Activated T-cell treated with anti-CD3 and anti-CD28 coated beads, Interleukin-2, amount 50 U/mL, for 1 hour (primary cell): ENCODE measurements around the gene L1CAM.

Experiments
- DNase-seq: peaks from one replicate; pipeline ENCODE4 v3.0.0-alpha.2; 2020

L1CAM gene, protein sequence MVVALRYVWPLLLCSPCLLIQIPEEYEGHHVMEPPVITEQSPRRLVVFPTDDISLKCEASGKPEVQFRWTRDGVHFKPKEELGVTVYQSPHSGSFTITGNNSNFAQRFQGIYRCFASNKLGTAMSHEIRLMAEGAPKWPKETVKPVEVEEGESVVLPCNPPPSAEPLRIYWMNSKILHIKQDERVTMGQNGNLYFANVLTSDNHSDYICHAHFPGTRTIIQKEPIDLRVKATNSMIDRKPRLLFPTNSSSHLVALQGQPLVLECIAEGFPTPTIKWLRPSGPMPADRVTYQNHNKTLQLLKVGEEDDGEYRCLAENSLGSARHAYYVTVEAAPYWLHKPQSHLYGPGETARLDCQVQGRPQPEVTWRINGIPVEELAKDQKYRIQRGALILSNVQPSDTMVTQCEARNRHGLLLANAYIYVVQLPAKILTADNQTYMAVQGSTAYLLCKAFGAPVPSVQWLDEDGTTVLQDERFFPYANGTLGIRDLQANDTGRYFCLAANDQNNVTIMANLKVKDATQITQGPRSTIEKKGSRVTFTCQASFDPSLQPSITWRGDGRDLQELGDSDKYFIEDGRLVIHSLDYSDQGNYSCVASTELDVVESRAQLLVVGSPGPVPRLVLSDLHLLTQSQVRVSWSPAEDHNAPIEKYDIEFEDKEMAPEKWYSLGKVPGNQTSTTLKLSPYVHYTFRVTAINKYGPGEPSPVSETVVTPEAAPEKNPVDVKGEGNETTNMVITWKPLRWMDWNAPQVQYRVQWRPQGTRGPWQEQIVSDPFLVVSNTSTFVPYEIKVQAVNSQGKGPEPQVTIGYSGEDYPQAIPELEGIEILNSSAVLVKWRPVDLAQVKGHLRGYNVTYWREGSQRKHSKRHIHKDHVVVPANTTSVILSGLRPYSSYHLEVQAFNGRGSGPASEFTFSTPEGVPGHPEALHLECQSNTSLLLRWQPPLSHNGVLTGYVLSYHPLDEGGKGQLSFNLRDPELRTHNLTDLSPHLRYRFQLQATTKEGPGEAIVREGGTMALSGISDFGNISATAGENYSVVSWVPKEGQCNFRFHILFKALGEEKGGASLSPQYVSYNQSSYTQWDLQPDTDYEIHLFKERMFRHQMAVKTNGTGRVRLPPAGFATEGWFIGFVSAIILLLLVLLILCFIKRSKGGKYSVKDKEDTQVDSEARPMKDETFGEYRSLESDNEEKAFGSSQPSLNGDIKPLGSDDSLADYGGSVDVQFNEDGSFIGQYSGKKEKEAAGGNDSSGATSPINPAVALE

DNA sequence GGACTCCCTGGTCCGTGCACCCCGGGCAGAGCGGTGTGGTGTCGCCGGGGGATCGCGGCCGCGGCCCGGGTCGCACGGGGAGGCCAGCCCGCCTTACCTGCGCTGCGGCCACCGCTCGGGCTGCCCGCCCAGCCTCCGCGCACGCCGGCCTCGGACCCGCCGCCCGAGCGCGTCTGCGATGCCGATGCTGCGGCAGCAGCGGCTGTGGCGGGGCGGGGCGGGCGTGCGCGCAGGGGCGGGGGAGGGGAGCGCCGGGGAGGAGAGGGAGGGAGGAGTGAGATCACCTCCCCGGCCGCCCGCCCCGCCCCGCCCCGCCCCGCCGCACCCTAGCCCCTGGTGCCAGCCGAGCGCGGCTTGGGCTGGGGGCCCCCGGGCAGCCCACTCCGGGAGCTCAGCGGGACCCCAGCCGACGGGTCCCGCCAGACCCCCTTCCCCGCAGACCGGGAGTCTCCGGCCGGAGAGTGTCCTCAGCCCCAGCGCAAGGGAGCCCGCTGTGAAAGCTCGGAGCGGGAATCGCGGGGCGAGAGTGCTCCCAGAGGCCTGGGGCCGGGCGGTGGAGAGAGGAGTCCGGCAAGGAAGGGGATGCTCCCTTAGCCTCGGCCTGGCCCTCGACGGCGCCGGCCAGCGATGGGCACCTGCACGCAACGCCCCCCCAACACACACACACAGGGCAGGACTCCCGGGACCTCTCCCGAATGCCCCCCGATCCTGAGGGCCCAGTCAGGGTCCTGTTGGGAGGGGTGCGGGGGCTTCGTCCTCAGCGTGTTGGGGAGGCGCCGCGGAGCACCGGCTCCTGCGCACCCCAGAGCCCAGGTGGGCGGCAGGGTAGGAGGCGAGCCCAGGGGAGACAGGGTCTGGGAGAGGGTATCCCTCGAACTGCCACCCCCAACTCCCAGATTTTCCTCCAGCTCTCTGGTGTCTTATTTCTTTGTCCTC is at the start of gene L1CAM:
Gene L1CAM, minus strand, starts transcription at position 206 of the 936 bp plus-strand sequence. CDS start 10,337 bp downstream, outside the sequence.
- DNase-seq, result no peak

DNA sequence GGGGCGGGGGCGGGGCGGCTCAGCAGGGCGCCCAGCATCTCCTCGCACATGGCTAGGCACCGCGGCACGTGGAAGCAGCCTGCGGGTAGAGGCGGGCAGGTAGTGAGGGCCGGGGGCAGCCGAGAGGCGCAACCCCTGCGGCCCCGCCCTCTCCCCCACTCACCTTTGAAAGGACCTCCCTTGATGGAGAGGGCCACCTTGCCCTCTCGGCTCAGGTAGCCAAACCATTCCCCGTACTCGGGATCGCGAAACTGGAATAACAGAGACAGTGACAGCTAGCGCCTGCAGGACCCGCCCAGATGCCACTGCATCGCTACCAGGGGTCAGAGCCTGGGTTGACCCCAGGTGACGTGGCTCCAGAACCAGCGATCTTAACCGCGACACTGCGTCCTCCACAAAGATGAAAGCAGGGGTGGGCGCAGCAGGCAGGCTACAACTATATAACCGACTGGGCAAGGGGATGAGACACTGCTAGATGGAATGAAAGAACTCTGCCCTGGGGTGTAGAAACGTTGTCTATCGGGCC is 49.4 kb upstream of the L1CAM start:
- DNase-seq, result no peak

DNA sequence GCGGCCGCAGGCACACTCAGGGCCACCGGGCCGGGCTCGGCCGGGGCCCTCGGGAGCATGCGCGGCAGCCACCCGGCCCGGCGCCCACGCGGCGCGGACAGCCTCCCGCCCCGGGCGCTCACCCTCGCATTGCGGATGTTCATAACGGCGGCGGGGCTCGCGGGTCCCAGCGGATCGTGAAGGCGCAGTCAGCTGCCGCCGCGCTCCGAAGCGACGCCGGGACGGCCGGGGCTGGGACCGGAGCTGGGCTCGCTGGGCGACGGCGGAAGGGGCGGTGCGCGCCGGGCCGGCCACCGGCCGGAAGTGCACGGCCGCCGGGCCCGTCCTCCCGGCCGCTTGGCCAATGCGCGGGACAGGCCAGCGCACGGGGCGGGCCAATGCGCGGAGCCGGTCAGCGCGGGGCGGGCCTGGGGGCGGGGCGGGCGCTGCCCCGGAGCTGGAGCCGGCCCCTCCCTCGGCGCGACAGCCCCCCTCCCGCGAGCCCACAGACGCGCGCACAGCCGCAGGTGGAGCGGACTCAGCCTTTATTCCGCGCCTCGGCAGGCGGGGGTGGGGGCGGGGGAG is 48.9 kb upstream of the L1CAM start, which contains the start of gene NAA10:
Gene NAA10, minus strand, starts transcription at position 276 of the 564 bp plus-strand sequence. Its CDS starts 133 bp downstream, at position 143.
- DNase-seq, result peak; percentile 62

DNA sequence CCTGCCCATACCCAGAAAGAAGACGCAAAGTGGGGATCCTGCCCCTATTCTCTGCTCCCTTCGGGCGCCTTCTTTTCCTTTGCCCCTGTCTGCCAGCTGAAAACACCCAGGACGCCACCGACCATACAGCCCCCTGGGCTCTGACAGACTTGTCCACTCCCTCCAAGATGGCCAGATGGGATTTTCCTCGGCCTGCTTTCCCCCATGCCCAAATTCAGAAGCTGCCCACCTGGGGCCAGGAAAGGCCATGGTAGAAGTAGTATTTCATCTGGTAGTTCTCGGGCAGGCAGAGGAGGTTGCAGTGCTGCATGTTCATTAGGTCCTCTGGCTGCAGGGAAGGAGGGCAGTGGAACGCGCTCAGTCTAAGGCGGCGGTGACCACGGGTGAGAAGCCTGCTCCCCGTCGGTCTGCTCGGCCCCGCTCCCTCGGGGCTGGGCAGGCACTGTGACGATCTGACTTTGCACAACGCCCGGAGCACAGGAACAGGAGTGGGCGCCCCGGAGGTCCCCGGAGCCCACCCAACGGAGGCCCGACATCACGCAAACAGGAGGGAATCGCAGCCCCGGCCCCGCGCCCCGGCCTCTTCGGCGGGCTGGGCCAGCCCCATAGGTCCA is 48.3 kb upstream of the L1CAM start:
- DNase-seq, result no peak

DNA sequence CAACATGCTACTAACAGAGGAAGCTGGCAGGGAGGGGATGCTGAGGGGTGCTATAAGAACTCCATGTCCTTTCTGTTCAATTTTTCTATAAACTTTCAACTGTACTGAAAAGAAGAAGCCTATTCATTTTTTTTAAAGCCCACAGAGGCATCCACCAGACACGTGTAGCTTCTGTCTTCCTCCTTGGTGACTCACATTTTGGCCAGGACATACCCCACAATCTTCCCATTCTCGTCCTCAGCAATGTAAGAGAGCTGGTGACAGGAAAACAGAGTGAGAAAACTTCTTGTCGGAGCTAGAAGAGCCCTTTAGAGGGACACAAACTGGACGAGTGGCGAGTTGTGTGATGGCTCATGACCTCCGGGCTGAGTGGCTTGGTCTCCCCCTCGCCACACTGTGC is 47.8 kb upstream of the L1CAM start:
- no peak for DNase-seq

DNA sequence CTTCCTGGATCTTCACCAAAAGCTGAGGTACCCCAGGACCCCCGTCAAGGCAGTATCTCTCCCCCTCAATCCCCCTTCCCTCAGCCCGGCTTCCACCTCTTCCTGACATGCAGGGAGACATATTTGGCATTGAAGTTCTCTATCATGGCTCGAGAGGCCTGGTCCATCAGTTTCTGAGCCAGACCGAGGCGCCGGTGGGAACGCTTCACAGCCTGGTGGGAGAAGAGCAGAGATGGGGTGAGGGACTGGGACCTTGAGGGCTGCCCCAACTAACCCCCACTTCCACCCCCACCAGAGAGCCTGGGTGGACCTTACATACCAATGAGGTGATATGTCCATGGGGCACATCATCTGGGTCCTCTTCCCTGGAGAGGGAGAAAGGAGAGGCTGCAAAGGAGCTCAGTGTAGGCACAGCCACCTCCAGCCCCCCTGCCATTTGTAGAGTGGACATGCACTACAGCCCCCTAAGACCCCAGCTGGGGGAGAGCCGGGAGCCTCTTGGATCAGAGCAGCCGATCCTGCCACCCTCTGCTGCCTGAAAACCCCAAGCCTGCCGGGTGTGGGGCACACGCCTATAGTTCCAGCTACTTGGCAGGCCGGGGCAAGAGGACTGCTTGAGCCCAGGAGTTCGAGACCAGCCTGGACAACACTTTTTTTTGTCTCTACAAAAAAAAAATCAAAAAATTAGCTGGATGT is 46.4 kb upstream of the L1CAM start:
- DNase-seq, result no peak

DNA sequence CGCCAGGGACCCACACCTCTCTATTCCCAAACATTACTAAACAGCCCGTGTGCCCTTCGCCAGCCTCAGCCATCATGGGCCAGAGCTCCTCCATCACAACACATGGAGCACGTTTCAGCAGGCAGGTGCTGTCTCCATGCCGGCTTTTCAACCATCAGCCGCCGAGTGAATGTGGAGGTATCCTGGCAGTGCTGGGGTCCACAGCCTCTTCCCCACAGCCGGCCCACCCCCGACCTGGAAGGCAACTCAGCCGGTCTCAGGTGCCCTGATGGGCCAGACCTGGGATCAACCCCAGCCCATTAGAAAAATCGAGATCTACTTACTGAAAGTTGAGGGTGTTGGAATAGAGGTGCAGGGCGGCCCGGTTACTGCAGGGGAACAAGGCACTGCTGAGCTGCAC is 45.8 kb upstream of the L1CAM start:
- no peak for DNase-seq

DNA sequence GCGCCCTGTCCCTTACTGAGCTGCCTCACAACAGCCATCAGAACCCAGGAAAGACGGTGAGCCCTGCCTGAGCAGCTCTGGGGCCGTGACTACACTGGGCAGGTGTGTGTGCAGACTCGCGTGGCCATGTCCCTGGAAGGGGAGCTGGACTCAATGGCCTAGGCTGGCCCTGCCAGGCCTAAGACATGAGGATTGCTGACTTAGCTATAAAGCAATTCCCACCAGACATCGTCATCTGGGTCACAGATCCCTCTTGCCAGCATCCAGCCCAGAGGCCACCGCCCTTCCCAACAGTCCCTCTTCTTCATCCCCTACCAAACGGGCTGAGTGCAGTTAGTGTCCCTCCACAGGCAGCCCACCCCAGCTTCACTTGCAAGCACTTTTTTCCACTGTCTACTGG is 45.2 kb upstream of the L1CAM start:
- DNase-seq, result no peak

DNA sequence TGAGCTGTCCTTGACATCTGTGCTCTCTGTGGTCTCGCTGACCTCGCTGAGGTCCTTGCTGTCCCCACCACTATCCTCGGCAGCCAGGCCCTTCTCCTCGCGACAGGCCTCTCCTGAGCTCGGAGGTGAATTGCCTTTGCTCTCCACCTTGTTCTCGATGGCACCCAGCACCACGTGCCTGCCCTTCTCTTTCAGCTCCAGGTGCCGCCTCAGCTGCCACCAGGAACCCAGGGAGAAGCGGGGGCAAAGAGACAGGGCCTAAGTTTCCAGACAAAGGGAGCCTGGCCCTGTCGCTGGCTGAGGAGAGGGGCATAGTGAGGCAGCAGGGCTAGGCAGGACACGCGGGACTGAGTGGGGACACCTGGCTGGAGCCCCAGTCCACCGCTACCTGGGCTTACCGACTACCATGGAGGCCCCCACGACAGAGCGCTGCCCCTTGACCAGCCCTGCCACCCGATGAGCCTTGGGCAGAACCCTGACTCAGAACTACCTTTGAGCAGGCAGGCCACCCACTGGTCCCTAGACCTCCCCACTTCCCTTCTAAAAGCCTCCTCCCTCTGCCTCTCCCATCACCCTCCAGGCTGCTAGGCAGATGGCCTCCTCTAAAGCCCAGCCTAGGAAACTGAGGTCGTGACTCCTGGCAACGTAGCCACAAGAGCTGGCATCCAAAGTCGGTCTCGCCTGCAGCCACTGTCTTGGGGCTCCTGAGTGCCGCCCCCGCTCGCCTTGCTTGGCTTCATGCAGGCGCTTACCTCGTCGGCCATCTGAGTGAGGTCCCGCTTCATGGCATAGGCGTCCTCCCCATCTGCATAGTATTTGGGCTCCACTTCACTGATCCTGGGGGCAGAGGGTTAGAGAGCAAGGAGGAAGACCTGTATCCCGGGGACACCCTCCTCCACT is 44.3 kb upstream of the L1CAM start:
- DNase-seq, result no peak

DNA sequence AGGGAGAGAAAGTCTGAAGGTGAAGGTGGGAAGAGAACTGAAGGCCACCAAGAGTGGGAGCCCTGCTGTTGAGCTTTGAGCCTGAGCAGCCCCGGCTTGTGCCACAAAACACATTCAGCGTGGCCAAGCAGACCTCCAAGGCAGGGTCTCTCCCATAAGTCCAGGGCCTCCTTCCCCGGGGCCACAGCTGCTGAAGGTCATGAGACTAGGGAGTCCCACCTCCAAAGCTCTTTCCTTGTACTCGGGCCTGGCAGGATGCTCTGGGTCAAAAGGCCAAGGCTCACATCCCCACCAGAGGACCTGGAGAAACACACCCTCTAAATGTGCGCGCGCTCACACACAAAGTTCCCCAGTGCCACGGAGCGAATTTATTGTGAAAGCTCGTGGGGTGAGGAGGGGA is 43.6 kb upstream of the L1CAM start:
- no peak for DNase-seq

DNA sequence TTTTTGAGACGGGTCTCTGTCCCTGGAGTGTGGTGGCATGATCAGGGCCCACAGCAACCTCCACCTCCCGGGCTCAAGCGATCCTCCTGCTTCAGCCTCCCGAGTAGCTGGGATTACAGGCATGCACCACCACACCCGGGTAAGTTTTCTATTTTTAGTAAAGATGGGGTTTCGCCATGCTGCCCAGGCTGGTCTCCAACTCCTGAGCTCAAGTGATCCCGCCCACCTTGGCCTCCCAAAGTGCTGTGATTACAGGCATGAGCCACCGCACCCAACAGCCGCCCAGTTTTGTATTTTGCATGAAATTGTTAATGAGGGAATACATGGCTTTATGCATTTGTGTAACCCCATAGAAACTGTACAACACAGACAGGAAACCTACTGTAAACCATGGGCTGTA is 42.9 kb upstream of the L1CAM start:
- no peak for DNase-seq

DNA sequence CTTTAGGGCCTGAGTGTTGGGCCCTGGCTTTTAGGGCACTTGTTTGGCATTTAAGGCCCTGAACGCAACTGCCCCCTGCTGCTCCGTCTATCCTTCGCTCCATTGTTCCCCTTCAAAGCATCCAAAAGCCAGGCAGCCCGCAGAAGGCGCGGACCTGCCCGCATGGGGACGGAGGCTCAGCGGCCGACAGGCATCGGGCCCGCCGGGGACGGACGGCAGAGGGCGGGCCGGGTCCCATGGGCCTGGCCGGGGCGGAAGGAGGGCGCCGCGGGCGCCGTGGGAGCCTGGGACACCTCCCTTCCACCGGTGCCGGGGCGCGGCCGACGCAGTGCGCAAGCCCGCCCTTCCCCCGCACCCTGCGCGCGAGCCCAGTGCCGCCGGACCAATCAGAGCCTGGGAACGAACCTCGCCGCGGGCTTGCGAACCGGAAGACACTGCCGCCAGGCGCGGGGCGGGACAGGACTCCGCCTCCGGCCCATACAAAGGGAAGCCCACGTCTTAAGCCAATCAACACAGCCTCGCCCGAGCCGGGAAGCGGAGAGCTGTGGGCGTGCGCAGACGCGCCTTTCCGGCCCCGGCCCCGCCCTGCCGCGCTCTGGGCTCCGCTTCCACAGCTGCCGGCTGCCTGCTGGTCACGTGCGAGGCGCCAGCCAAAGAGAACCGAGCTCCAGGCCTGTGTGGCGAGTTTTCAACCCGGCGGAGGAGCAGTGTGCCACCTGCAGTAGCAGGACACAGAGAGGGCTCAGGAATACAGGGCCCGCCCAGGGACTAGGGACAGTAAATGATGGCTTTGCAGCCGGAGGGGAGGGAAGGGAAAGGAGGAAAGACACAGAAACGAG is 42.2 kb upstream of the L1CAM start:
- peak; percentile 95 for DNase-seq

DNA sequence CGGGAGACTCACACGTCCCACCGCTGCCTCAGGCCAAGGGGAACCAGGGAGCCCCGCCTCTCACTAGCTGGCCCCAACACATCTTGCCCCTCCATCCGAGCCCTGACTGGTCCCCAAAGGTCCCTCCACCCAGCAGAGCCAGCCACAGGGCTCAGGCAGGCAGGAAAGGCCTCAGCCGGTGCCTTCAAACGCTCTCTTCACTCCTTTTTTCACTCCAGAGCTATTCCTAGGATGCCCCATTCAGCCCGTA is 41.6 kb upstream of the L1CAM start:
- DNase-seq, result no peak

DNA sequence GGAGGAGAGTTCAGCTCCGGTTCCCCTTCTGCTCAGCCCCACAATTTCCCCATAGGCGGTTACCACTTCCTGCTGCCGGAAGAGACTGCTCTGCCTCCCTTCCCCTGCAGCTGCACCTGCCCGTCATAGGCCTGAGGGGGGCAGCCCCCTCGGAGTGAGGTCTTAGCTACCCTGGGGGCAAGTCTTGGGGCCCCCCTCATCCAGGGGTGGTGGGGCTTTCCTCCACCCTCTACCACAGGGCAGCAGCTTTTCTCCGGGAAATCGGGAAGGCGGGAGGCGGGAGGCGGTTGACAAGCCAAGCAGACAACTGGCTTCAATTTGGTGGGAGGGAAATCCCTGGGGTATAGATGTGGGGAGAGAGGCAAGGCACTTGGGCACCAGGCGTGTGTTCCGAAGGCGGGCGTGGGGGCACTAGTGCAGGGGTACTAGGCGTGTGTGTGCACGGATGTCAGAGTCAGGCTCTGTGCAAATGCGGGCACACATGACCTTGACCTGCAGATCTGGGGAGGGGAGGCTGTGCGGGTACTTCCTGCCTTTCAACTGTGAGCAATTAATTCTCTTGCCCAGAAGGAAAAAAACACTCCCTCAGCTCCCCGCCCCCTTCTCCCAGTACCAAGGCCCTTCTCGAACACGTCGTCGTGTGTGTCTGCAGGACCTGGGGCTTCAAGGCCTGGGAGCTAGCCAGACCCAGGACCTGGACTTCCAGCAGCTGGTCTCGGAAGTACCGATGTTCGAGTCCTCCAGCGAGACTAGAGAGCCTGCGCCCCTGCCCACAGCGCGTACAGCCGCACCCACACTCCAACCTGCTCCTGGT is 41.1 kb upstream of the L1CAM start:
- peak; percentile 75 for DNase-seq

DNA sequence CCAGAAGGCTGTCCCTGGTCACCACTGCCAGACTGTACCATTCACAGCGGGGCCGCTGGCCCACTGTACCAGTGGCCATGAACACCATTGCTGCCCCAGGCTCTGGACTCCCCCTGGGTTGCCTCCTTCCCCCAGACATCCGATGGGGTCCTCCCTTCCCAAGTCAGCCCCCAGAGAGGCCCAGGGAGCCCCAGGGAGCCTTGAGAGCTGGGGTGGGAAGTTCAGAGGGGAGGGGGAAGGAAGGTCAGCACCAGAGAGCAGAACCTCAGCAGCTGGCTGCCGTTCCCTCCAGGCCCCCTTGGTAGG is 40.5 kb upstream of the L1CAM start:
- DNase-seq, result no peak

DNA sequence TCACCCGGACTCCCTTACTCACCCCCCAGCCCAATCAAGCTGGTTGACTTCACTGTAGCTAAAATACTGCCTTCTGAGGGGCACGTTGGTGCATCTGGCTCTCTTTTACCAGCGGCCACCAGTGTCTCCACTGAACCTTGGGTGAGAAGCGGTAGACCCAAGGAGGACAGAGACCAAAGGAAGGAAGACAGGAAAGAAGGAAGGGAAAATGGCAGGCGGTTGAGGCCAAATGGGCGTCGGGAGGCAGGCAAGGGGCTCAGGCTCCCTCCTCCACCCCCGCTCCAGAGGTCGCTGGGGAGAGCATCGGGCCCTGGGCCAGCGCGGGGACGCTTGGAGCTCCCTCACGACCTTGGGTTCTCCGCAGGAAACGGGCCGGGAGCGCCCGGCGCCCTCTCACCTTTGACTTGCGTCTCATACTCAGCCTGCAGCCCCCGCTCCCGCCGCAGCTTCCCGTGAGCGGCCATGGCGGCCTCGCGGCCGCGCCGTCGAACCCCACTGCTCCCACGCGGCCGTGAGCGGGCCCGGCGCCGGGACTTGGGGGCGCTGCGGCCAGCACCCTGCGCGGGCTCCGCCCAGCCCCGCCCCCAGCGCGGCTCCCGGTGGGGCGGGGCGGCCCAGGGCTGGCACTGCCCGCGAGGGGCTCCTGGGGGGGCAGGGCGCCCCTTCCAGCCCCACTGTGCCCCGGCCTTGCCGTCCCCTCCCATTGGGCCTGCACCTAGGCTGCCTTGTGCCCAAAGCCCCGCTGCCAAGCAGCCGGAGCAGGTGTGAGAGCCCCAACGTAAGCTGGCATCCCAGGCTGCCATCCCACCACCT is 40.0 kb upstream of the L1CAM start, which contains the start of gene ARHGAP4:
Gene ARHGAP4, minus strand, starts transcription at position 526 of the 813 bp plus-strand sequence. Its CDS starts 62 bp downstream, at position 464.
- DNase-seq, result peak; percentile 62

DNA sequence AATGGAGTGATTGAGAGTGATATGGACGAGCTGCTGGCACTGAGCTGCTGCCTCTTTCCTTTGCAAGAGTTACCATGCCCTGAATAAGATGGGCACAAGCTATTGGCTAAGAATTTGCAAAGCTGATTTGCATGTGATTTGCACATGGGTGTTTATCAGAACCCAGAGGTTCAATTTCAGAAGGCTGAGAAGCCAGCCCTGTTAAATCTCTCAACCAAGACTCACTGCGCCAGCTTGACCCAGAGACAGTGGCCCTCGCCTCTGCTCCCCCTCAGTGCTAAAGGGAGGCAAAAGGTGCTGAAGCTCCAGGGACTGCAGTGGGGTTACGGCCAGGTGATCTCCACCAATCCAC is 39.4 kb upstream of the L1CAM start:
- DNase-seq, result no peak
